ENCODE data around the gene DOK6.

DOK6 gene

GRCh38 chr18:69371729-69372128 lies 29.0 kb upstream of the DOK6 start:
- no peak for TF ChIP-seq CTCF (conservative IDR thresholded peaks at IDR 0.05)
- no peak for TF ChIP-seq ZFX (IDR thresholded peaks at IDR 0.05)
- no peak overlapping the region for H3K27ac ChIP-seq

DNA sequence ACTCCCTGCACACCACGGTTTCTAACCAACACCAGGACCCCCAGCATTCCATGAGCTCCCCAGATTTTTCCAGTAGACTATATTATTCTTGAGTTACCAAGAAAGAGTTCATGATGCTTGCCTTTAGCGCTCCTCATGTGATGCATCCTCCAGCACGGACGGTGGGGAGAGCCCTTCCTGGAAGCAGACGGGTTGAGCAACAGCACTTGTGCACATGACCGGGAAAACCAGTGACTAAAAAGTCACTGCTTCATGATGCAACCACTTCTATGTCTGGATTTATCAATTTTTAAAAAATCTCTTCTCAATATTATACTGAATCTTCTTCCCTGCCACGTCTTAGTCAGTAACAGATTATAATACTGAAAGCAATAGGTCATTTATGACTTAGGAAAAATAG lies 20.4 kb upstream of the DOK6 start:
- no peak overlapping the region for H3K27ac ChIP-seq
- TF ChIP-seq ZFX (IDR thresholded peaks at IDR 0.05) (no peak), CTCF (conservative IDR thresholded peaks at IDR 0.05) (no peak)

DNA sequence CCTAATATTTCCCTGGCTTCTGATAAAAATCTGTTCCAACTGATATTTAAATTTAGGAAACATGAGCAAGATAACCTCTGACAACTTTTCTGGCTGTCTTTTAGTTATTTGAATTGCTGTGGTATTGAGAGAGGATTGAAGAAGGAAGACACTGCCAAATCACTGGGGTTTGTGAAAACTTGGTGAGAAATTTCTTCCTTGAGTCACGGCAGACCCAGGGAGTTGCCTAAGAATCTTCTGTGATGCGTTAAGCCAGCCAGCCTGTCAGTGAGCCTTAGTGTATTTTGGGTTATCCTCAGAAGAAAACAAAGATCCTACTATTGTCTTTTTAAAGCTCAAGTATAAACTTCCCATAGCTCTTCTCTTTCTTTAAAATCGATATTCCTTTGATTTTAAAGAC lies 17.5 kb upstream of the DOK6 start:
- H3K27ac ChIP-seq, result no peak overlapping the region
- no peak for TF ChIP-seq ZFX (IDR thresholded peaks at IDR 0.05)
- TF ChIP-seq CTCF (conservative IDR thresholded peaks at IDR 0.05), result no peak

DNA sequence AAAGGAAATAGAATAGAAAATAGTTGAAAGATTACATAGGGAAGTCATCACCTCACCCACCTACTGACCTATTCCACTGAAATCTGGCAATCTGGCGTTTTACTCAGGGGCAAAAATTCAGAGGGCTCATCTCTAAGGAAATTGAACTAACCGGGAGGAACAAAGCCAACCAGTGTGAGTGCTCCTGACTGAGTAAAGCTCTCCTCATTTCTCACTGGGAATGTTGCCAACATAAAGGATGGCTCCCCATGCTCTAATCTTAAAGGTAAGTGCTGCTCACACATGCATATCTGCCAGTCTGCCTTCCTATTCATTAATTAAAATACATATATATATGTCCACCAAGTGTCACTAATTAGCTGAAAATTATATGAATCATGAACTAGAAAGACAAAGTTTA lies 13.5 kb upstream of the DOK6 start:
- TF ChIP-seq CTCF (conservative IDR thresholded peaks at IDR 0.05) (no peak), ZFX (IDR thresholded peaks at IDR 0.05) (no peak)
- H3K27ac ChIP-seq, result no peak overlapping the region

- H3K27ac ChIP-seq, result no peak overlapping the region
- TF ChIP-seq CTCF (conservative IDR thresholded peaks at IDR 0.05) (no peak), ZFX (IDR thresholded peaks at IDR 0.05) (no peak)
These were observed 12.5 kb upstream of the DOK6 start for GRCh38 chr18:69388222-69388621.

- no peak overlapping the region for H3K27ac ChIP-seq
- TF ChIP-seq ZFX (IDR thresholded peaks at IDR 0.05), result no peak
- no peak for TF ChIP-seq CTCF (conservative IDR thresholded peaks at IDR 0.05)
These were observed 3.6 kb upstream of the DOK6 start for GRCh38 chr18:69397096-69397495.

DNA sequence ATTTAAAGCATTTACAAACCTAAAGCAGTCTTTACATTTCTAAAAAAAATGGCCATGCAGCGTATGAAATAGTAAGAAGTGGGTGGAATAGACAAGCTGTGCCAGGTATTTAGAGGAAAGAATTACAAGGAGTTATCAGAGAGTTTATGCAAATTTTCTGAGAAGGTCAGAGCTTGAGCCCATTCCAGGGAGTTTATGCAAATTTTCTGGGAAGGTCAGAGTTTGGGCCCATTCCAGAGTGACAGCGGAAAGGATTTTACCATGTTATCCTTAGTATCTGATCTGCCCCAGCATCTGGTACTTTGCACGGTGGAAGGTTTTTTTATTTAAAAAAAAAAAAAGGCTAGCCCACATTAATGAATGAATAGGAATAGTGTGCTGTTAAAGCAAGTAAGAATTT lies 1.4 kb upstream of the DOK6 start:
- H3K27ac ChIP-seq, result no peak overlapping the region
- TF ChIP-seq ZFX (IDR thresholded peaks at IDR 0.05) (no peak), CTCF (conservative IDR thresholded peaks at IDR 0.05) (no peak)

DNA sequence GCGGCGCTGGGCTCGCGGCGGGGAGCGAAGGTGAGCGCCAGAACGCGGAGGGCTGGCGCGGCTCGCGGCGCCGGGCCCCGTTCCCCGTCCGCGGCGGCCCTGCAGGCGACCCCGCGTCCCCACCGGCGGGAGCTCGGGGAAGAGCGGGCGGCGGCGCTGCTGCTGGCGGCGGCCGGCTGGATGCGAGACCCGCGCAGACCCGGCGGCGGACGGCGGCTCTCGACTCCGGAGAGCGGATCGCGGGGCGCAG lies 213 bp downstream of the DOK6 start:
- H3K27ac ChIP-seq, result no peak overlapping the region
- TF ChIP-seq ZFX (IDR thresholded peaks at IDR 0.05) (no peak), CTCF (conservative IDR thresholded peaks at IDR 0.05) (no peak)
